Neuron (in vitro differentiated cells): Measurements from ENCODE around the gene IMMP2L.
"Not testable (repeated sequence)": the region's sequence is repeated elsewhere in the genome, so short reads cannot be mapped to it uniquely, and the experiment has no call there.

Source experiments
- H2AFZ ChIP-seq: one replicate; pipeline ENCODE4 v1.6.1; 2013; ENCODE audit warnings: low read depth, mild to moderate bottlenecking, inconsistent platforms, low read length, moderate library complexity
- H3K27me3 ChIP-seq: one replicate; pipeline ENCODE4 v1.6.1; 2013; ENCODE audit warnings: low read length; ENCODE audit not compliant: insufficient read depth
- H3K36me3 ChIP-seq: one replicate; pipeline ENCODE4 v1.6.1; 2013; ENCODE audit warnings: low read length; ENCODE audit not compliant: insufficient read depth
- H3K4me1 ChIP-seq: one replicate; pipeline ENCODE4 v1.6.1; 2013; ENCODE audit warnings: low read length; ENCODE audit not compliant: insufficient read depth
- H3K4me3 ChIP-seq: 2 replicates; pipeline ENCODE4 v1.5.1; 2013; ENCODE audit warnings: mild to moderate bottlenecking, low read length, moderate library complexity
- H3K9me3 ChIP-seq: one replicate; pipeline ENCODE4 v1.6.1; 2013; ENCODE audit warnings: low read length

The IMMP2L gene

GRCh38 chr7:111264981-111265380 lies 297.3 kb downstream of the IMMP2L start:
- no peak overlapping the region for H2AFZ ChIP-seq
- no peaks in the 10 kb centered on the region for H3K36me3 ChIP-seq
- no peaks in the 10 kb centered on the region for H3K27me3 ChIP-seq
- no peaks in the 10 kb centered on the region for H3K9me3 ChIP-seq
- no peak overlapping the region for H3K4me3 ChIP-seq
- H3K4me1 ChIP-seq: peaks cover 8% of the 10 kb centered on the region

- Histone ChIP-seq H3K27me3 (no peaks in the 10 kb centered on the region), H2AFZ (no peak overlapping the region), H3K9me3 (no peaks in the 10 kb centered on the region), H3K36me3 (no peaks in the 10 kb centered on the region), H3K4me3 (no peak overlapping the region), H3K4me1 (peaks cover 8% of the 10 kb centered on the region)
Measured at GRCh38 chr7:111264111-111264868, 298.0 kb downstream of the IMMP2L start.

GRCh38 chr7:111262293-111263116 lies 299.8 kb downstream of the IMMP2L start:
- H3K4me1 ChIP-seq: peaks cover 8% of the 10 kb centered on the region
- no peaks in the 10 kb centered on the region for H3K36me3 ChIP-seq
- no peak overlapping the region for H2AFZ ChIP-seq
- H3K4me3 ChIP-seq: no peak overlapping the region
- H3K27me3 ChIP-seq: no peaks in the 10 kb centered on the region
- H3K9me3 ChIP-seq: no peaks in the 10 kb centered on the region

GRCh38 chr7:111261496-111261895 lies 300.8 kb downstream of the IMMP2L start:
- H3K27me3 ChIP-seq: no peaks in the 10 kb centered on the region
- H2AFZ ChIP-seq: no peak overlapping the region
- no peak overlapping the region for H3K4me3 ChIP-seq
- H3K36me3 ChIP-seq: no peaks in the 10 kb centered on the region
- H3K4me1 ChIP-seq: peaks cover 3% of the 10 kb centered on the region
- no peaks in the 10 kb centered on the region for H3K9me3 ChIP-seq

- Histone ChIP-seq H3K4me1 (no peaks in the 10 kb centered on the region), H3K27me3 (no peaks in the 10 kb centered on the region), H3K36me3 (no peaks in the 10 kb centered on the region), H3K9me3 (no peaks in the 10 kb centered on the region), H3K4me3 (no peak overlapping the region), H2AFZ (no peak overlapping the region)
Measured at GRCh38 chr7:111259991-111260390, 302.3 kb downstream of the IMMP2L start.

GRCh38 chr7:111256391-111256790 lies 305.9 kb downstream of the IMMP2L start:
- Histone ChIP-seq H3K36me3 (no peaks in the 10 kb centered on the region), H3K9me3 (no peaks in the 10 kb centered on the region), H3K4me3 (no peak overlapping the region), H3K27me3 (no peaks in the 10 kb centered on the region), H2AFZ (no peak overlapping the region), H3K4me1 (no peaks in the 10 kb centered on the region)

- no peaks in the 10 kb centered on the region for H3K4me1 ChIP-seq
- no peaks in the 10 kb centered on the region for H3K27me3 ChIP-seq
- H3K36me3 ChIP-seq: no peaks in the 10 kb centered on the region
- H3K4me3 ChIP-seq: no peak overlapping the region
- no peak overlapping the region for H2AFZ ChIP-seq
- no peaks in the 10 kb centered on the region for H3K9me3 ChIP-seq
Measured at GRCh38 chr7:111255576-111255975, 306.7 kb downstream of the IMMP2L start.

GRCh38 chr7:111251365-111251764 lies 310.9 kb downstream of the IMMP2L start:
- H3K4me3 ChIP-seq, H3K27me3 ChIP-seq, H3K9me3 ChIP-seq, H2AFZ ChIP-seq, H3K36me3 ChIP-seq, H3K4me1 ChIP-seq: not testable (repeated sequence)

GRCh38 chr7:111249807-111250206 lies 312.5 kb downstream of the IMMP2L start:
- not testable (repeated sequence) for H3K27me3 ChIP-seq, H3K36me3 ChIP-seq, H3K4me1 ChIP-seq, H3K4me3 ChIP-seq, H2AFZ ChIP-seq, H3K9me3 ChIP-seq

GRCh38 chr7:111242141-111242755 lies 320.0 kb downstream of the IMMP2L start:
- H2AFZ ChIP-seq: no peak overlapping the region
- no peaks in the 10 kb centered on the region for H3K27me3 ChIP-seq
- H3K9me3 ChIP-seq: no peaks in the 10 kb centered on the region
- H3K4me1 ChIP-seq: no peaks in the 10 kb centered on the region
- no peaks in the 10 kb centered on the region for H3K36me3 ChIP-seq
- no peak overlapping the region for H3K4me3 ChIP-seq

GRCh38 chr7:111240371-111240770 lies 321.9 kb downstream of the IMMP2L start:
- Histone ChIP-seq H3K27me3 (no peaks in the 10 kb centered on the region), H2AFZ (no peak overlapping the region), H3K36me3 (no peaks in the 10 kb centered on the region), H3K4me3 (no peak overlapping the region), H3K4me1 (no peaks in the 10 kb centered on the region), H3K9me3 (no peaks in the 10 kb centered on the region)

- no peak overlapping the region for H2AFZ ChIP-seq
- H3K27me3 ChIP-seq: no peaks in the 10 kb centered on the region
- H3K4me3 ChIP-seq: no peak overlapping the region
- no peaks in the 10 kb centered on the region for H3K4me1 ChIP-seq
- no peaks in the 10 kb centered on the region for H3K9me3 ChIP-seq
- H3K36me3 ChIP-seq: no peaks in the 10 kb centered on the region
Measured at GRCh38 chr7:111239437-111239836, 322.9 kb downstream of the IMMP2L start.

- Histone ChIP-seq H2AFZ (no peak overlapping the region), H3K4me3 (no peak overlapping the region), H3K4me1 (no peaks in the 10 kb centered on the region), H3K9me3 (no peaks in the 10 kb centered on the region), H3K27me3 (no peaks in the 10 kb centered on the region), H3K36me3 (no peaks in the 10 kb centered on the region)
Measured at GRCh38 chr7:111238886-111239285, 323.4 kb downstream of the IMMP2L start.
